GM12878 (cell line): Measurements from ENCODE around the gene BIN1. TPM values are rescaled to one million over a fixed set of nuclear protein-coding genes. Genes with fewer than 3 reads are reported as not detected.

Experiments
- CEBPB ChIP-seq, 2 experiments: fragments of 150-350 bp in 1 of 2; IDR thresholded peaks; 2 replicates each; pipeline ENCODE4 v1.6.1; 2012 to 2014; ENCODE audit warnings: low read depth in 2 of 2, low read length in 2 of 2, borderline replicate concordance in 1 of 2, inconsistent platforms in 1 of 2
- CHD2 ChIP-seq: IDR thresholded peaks from 2 replicates; pipeline ENCODE4 v1.6.1; 2011; ENCODE audit warnings: low read depth, low read length, improper control_type of control experiment, borderline replicate concordance
- DPF2 ChIP-seq: fragments of 450-650 bp; IDR thresholded peaks from 2 replicates; pipeline ENCODE4 v1.6.1; 2017; ENCODE audit warnings: mild to moderate bottlenecking
- ESRRA ChIP-seq: IDR thresholded peaks from 2 replicates; pipeline ENCODE4 v1.6.1; 2012; ENCODE audit warnings: mild to moderate bottlenecking, low read length, improper control_type of control experiment
- IKZF1 ChIP-seq: fragments of 450-650 bp; conservative IDR thresholded peaks from 2 replicates; pipeline ENCODE4 v1.6.1; 2017; ENCODE audit warnings: antibody characterized with exemption, mild to moderate bottlenecking
- KDM1A ChIP-seq: fragments of 200-600 bp; sonication (generic); IDR thresholded peaks from 2 replicates; pipeline ENCODE4 v1.6.1; 2016; ENCODE audit warnings: borderline replicate concordance
- LARP7 ChIP-seq: fragments of 450-650 bp; IDR thresholded peaks from 2 replicates; pipeline ENCODE4 v1.6.1; 2017; ENCODE audit warnings: mild to moderate bottlenecking
- SREBF1 ChIP-seq: IDR thresholded peaks from 2 replicates; pipeline ENCODE4 v1.6.1; 2012; ENCODE audit warnings: mild to moderate bottlenecking, low read length
- YY1 ChIP-seq: IDR thresholded peaks from 2 replicates; pipeline ENCODE4 v1.6.1; 2011; ENCODE audit warnings: low read depth, mild to moderate bottlenecking, low read length
- ZNF274 ChIP-seq: IDR thresholded peaks from one replicate; pipeline ENCODE4 v1.8.0; 2011; ENCODE audit not compliant: insufficient read length, insufficient read depth
- polyA plus RNA-seq, 11 experiments: library from polyadenylated mRNA; depleted of rRNA in 4 of 11; unstranded in 6 of 11; stranded (reverse) in 5 of 11; fragments of >200 nt; fragmentation: Nextera tagmentation in 4 of 11; fragmentation: Illumina TruSeq in 1 of 11; extraction: Ambion mirVana in 4 of 11; extraction: Trizol in 1 of 11; gene quantifications; 1 replicate in 1 of 11; 2 replicates in 10 of 11; pipeline versions ENCODE4 v1.2.1 to v1.2.3, GENCODE V29; 2011 to 2016; ENCODE audit warnings: inconsistent platforms in 2 of 11, missing spikeins in 2 of 11, low read depth in 1 of 11
- total RNA-seq, 4 experiments: library from RNA; depleted of rRNA in 3 of 4; stranded (reverse); fragments of >200 nt in 3 of 4; fragmentation: Illumina TruSeq in 1 of 4; extraction: Trizol in 1 of 4; gene quantifications; 2 replicates each; pipeline versions ENCODE4 v1.2.1 to v1.2.3, GENCODE V29; 2013 to 2021
- TF ChIP-seq, protein P1 (sequence below): IDR thresholded peaks from 2 replicates; pipeline ENCODE4 v1.6.1; 2012; ENCODE audit warnings: low read length, inconsistent platforms
- TF ChIP-seq, protein P2 (sequence below): IDR thresholded peaks from 2 replicates; pipeline ENCODE4 v1.6.1; 2012; ENCODE audit warnings: low read depth, low read length, improper control_type of control experiment
- TF ChIP-seq, protein P3 (sequence below): fragments of 450-650 bp; conservative IDR thresholded peaks from 2 replicates; pipeline ENCODE4 v1.6.1; 2017; ENCODE audit warnings: mild to moderate bottlenecking, moderate library complexity
- TF ChIP-seq, protein P4 (sequence below): fragments of 450-650 bp; IDR thresholded peaks from 2 replicates; pipeline ENCODE4 v1.6.1; 2016; ENCODE audit warnings: mild to moderate bottlenecking, moderate library complexity, borderline replicate concordance

The BIN1 gene
- total and polyA plus RNA-seq, 10 of the 15 experiments (the other 5 are each of a cell fraction or from before 2014, with no cell fraction given) = 0.32 to 21.3 (median 11.2) TPM

DNA sequence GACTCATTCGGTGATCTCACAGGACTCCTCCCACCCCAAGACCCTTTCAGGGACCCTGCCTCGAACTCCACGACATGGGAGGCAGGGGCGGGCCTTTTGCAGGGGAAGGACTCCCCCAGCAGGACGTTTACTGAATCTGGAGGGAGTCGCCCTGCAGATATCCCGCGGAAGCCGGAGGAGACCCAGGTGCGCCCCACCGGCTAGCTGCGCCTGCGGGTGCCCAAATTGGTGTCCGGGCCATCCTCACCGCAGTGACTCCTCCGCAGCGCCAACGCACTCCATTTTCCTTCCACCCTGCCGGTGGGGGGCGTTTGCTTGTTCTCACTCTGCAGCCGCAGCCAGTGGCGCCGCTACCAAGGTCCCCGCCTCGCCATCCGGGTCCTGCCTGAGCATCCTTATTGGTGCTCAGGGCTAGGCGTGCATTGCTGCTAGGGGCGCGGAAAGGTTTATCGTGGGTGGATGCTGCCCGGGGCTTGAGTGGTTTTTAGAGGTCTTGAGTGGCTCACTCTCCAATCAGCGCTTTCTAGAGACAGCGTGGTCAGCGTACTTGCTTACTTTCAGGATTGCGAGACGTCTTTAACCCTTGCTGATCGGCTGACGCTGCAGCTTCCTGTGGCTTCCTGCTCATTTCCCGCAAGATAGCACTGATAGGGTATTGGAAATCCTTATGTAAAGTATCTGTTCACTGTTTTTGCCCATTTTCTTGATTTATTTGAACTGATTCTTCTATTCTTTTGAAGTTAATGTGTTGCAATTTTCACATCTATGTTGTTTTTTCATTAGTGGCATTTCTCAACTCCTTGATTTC lies 81.4 kb downstream of the BIN1 start (continued):
- 0 out of 2 replicates have a peak, but pooled peaks have one; percentile 13 for TF ChIP-seq DPF2
- no peak for TF ChIP-seq KDM1A
- TF ChIP-seq CHD2 = no peak
- TF ChIP-seq YY1 = peak; percentile 35; the same call in 1 of the 2 replicates
- TF ChIP-seq, protein P1, sequence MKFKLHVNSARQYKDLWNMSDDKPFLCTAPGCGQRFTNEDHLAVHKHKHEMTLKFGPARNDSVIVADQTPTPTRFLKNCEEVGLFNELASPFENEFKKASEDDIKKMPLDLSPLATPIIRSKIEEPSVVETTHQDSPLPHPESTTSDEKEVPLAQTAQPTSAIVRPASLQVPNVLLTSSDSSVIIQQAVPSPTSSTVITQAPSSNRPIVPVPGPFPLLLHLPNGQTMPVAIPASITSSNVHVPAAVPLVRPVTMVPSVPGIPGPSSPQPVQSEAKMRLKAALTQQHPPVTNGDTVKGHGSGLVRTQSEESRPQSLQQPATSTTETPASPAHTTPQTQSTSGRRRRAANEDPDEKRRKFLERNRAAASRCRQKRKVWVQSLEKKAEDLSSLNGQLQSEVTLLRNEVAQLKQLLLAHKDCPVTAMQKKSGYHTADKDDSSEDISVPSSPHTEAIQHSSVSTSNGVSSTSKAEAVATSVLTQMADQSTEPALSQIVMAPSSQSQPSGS = no peak
- no peak for TF ChIP-seq CEBPB (IDR thresholded peaks at IDR 0.05; ENCODE audit: borderline replicate concordance in 1 of 2, low read depth in 2 of 2, low read length in 2 of 2)
- TF ChIP-seq, protein P2, sequence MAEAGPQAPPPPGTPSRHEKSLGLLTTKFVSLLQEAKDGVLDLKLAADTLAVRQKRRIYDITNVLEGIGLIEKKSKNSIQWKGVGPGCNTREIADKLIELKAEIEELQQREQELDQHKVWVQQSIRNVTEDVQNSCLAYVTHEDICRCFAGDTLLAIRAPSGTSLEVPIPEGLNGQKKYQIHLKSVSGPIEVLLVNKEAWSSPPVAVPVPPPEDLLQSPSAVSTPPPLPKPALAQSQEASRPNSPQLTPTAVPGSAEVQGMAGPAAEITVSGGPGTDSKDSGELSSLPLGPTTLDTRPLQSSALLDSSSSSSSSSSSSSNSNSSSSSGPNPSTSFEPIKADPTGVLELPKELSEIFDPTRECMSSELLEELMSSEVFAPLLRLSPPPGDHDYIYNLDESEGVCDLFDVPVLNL = no peak
- no peak for TF ChIP-seq LARP7
- TF ChIP-seq ESRRA = no peak
- TF ChIP-seq, protein P3, sequence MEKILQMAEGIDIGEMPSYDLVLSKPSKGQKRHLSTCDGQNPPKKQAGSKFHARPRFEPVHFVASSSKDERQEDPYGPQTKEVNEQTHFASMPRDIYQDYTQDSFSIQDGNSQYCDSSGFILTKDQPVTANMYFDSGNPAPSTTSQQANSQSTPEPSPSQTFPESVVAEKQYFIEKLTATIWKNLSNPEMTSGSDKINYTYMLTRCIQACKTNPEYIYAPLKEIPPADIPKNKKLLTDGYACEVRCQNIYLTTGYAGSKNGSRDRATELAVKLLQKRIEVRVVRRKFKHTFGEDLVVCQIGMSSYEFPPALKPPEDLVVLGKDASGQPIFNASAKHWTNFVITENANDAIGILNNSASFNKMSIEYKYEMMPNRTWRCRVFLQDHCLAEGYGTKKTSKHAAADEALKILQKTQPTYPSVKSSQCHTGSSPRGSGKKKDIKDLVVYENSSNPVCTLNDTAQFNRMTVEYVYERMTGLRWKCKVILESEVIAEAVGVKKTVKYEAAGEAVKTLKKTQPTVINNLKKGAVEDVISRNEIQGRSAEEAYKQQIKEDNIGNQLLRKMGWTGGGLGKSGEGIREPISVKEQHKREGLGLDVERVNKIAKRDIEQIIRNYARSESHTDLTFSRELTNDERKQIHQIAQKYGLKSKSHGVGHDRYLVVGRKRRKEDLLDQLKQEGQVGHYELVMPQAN = no peak
- TF ChIP-seq SREBF1 = no peak
- TF ChIP-seq, protein P4, sequence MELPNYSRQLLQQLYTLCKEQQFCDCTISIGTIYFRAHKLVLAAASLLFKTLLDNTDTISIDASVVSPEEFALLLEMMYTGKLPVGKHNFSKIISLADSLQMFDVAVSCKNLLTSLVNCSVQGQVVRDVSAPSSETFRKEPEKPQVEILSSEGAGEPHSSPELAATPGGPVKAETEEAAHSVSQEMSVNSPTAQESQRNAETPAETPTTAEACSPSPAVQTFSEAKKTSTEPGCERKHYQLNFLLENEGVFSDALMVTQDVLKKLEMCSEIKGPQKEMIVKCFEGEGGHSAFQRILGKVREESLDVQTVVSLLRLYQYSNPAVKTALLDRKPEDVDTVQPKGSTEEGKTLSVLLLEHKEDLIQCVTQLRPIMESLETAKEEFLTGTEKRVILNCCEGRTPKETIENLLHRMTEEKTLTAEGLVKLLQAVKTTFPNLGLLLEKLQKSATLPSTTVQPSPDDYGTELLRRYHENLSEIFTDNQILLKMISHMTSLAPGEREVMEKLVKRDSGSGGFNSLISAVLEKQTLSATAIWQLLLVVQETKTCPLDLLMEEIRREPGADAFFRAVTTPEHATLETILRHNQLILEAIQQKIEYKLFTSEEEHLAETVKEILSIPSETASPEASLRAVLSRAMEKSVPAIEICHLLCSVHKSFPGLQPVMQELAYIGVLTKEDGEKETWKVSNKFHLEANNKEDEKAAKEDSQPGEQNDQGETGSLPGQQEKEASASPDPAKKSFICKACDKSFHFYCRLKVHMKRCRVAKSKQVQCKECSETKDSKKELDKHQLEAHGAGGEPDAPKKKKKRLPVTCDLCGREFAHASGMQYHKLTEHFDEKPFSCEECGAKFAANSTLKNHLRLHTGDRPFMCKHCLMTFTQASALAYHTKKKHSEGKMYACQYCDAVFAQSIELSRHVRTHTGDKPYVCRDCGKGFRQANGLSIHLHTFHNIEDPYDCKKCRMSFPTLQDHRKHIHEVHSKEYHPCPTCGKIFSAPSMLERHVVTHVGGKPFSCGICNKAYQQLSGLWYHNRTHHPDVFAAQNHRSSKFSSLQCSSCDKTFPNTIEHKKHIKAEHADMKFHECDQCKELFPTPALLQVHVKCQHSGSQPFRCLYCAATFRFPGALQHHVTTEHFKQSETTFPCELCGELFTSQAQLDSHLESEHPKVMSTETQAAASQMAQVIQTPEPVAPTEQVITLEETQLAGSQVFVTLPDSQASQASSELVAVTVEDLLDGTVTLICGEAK = no peak
- TF ChIP-seq ZNF274 = no peak
- 0 out of 2 replicates have a peak, but pooled peaks have one; percentile 20 for TF ChIP-seq IKZF1
